ENCODE data around the gene TMEM145. TPM values are rescaled to one million over a fixed set of nuclear protein-coding genes. Genes with fewer than 3 reads are reported as not detected.
"Not testable (repeated sequence)": the region's sequence is repeated elsewhere in the genome, so short reads cannot be mapped to it uniquely, and the experiment has no call there.

The TMEM145 gene
- total RNA-seq, result under 1 TPM in 1 of 4 donors, not detected in 3; 0.20 TPM

GRCh38 chr19:42313096-42313839, at the start of gene TMEM145:
Gene TMEM145, plus strand, starts transcription at chr19:42313309. Its CDS starts 68 bp downstream, at chr19:42313377.
- DNase-seq (ENCODE audit: low spot score in 2 of 2), result no peak
- Histone ChIP-seq H3K9me3 (no peaks in the 10 kb centered on the region), H3K4me1 (peaks cover 0 to 30% (median 18%) of the 10 kb centered on the region in 4 donors), H3K27me3 (peaks cover 0 to 45% of the 10 kb centered on the region in 2 donors), H3K27ac (no peak within 1 kb of the TSS), H3K36me3 (no peaks in the 10 kb centered on the region), H3K4me3 (peak within 1 kb of the TSS; percentile 15 to 46 (median 32))
- TF ChIP-seq POLR2A (IDR thresholded peaks at IDR 0.05) (no peak), CTCF (IDR thresholded peaks at IDR 0.05) (peak in 1 of 5 experiments; percentile 19)
- 1 to 2% methylated on average over 32 to 38 of the region's 67 CpGs for WGBS, 2 donors

GRCh38 chr19:42266105-42266504, 47.0 kb upstream of the TMEM145 start:
- H3K36me3 ChIP-seq; H3K27me3 ChIP-seq; H3K27ac ChIP-seq; H3K9me3 ChIP-seq; DNase-seq (ENCODE audit: low spot score in 2 of 2); H3K4me3 ChIP-seq: not testable (repeated sequence)
- 89 to 90% methylated on average over 4 of the region's 4 CpGs for WGBS, 2 donors
- H3K4me1 ChIP-seq, result peaks cover 0 to 24% (median 18%) of the 10 kb centered on the region in 4 donors

- Histone ChIP-seq H3K4me1 (peaks cover 0 to 33% (median 26%) of the 10 kb centered on the region in 4 donors), H3K27ac (peak overlapping the region in 3 of 4 donors; percentile 99 to 100 (median 99))
- DNase-seq (ENCODE audit: low spot score in 2 of 2); H3K9me3 ChIP-seq; H3K4me3 ChIP-seq; H3K27me3 ChIP-seq; H3K36me3 ChIP-seq: not testable (repeated sequence)
- WGBS, 2 donors, result 88 to 90% methylated on average over 25 of the region's 25 CpGs
These were observed 46.0 kb upstream of the TMEM145 start for GRCh38 chr19:42266928-42267603.

GRCh38 chr19:42267644-42268141, 45.4 kb upstream of the TMEM145 start:
- Histone ChIP-seq H3K27ac (peak overlapping the region; percentile 99 to 100 (median 99)), H3K4me3 (peak overlapping the region; percentile 66 to 85 (median 70)), H3K36me3 (peaks cover 0 to 13% (median 0%) of the 10 kb centered on the region in 3 donors), H3K4me1 (peaks cover 0 to 39% (median 28%) of the 10 kb centered on the region in 4 donors), H3K27me3 (no peaks in the 10 kb centered on the region), H3K9me3 (no peaks in the 10 kb centered on the region)
- no peak for DNase-seq (ENCODE audit: low spot score in 2 of 2)
- 8 to 11% methylated on average over 11 to 13 of the region's 13 CpGs for WGBS, 2 donors
- TF ChIP-seq CTCF (IDR thresholded peaks at IDR 0.05) (no peak), POLR2A (IDR thresholded peaks at IDR 0.05) (no peak), EP300 (IDR thresholded peaks at IDR 0.05) (no peak)

- peak overlapping the region; percentile 66 to 85 (median 70) for H3K4me3 ChIP-seq
- H3K36me3 ChIP-seq, result peaks cover 0 to 18% (median 4%) of the 10 kb centered on the region in 3 donors
- no peaks in the 10 kb centered on the region for H3K9me3 ChIP-seq
- no peaks in the 10 kb centered on the region for H3K27me3 ChIP-seq
- TF ChIP-seq CTCF (IDR thresholded peaks at IDR 0.05), result peak in 2 of 5 experiments; percentile 11 to 45
- TF ChIP-seq EP300 (IDR thresholded peaks at IDR 0.05), result peak; percentile 97 to 99
- peak; percentile 91 to 98 for TF ChIP-seq POLR2A (IDR thresholded peaks at IDR 0.05)
- peaks cover 0 to 39% (median 28%) of the 10 kb centered on the region in 4 donors for H3K4me1 ChIP-seq
- DNase-seq (ENCODE audit: low spot score in 2 of 2), result peak; percentile 99 to 100
- whole genome bisulfite sequencing, 2 donors, result 0% methylated on average over 30 to 43 of the region's 46 CpGs
- peak overlapping the region; percentile 99 to 100 (median 99) for H3K27ac ChIP-seq
These were observed 44.9 kb upstream of the TMEM145 start for GRCh38 chr19:42268142-42268703.
